OCI-LY7 (cell line): ENCODE results near the gene VASH2. TPM values are rescaled to one million over a fixed set of nuclear protein-coding genes. Genes with fewer than 3 reads are reported as not detected.
A peak's percentile ranks its signal among the peaks of the same experiment; 100 is the strongest.

ENCODE experiments used
- BruUV-seq: library from RNA; stranded (reverse); fragments of 400-500 nt; replicated peaks from 2 replicates; lab custom pipeline; 2021; lab: Mats Ljungman, UMichigan
- CTCF ChIA-PET: fragments of 300-600 bp; sonication (Branson Sonifier 250); formaldehyde crosslinking; loops from one replicate; lab custom pipeline; 2022; ENCODE audit warnings: antibody characterized with exemption; ENCODE audit not compliant: unreplicated experiment; lab: Charles Lee
- POLR2A ChIA-PET: fragments of 300-600 bp; sonication (Branson Sonifier 250); formaldehyde crosslinking; loops from one replicate; lab custom pipeline; 2022; ENCODE audit warnings: antibody characterized with exemption; lab: Charles Lee
- DNase-seq: peaks from one replicate; pipeline ENCODE4 v3.0.0-alpha.2; 2015; ENCODE audit warnings: low spot score
- H2AFZ ChIP-seq: fragments of 200-600 bp; sonication (generic), shearing (Covaris generic); 2 replicates; pipeline ENCODE4 v1.6.1; 2014; ENCODE audit warnings: mild to moderate bottlenecking, antibody characterized with exemption, low read length, moderate library complexity
- H3K27ac ChIP-seq: fragments of 200-600 bp; sonication (generic); 2 replicates; pipeline ENCODE4 v1.5.1; 2014; ENCODE audit warnings: mixed run types, low read depth, mild to moderate bottlenecking, moderate library complexity, low read length, inconsistent platforms; ENCODE audit not compliant: poor library complexity, severe bottlenecking
- H3K36me3 ChIP-seq: fragments of 200-600 bp; sonication (generic); 2 replicates; pipeline ENCODE4 v1.6.1; 2014; ENCODE audit warnings: mild to moderate bottlenecking, antibody characterized with exemption, low read length, moderate library complexity, mixed read lengths; ENCODE audit not compliant: insufficient read depth
- H3K4me1 ChIP-seq: fragments of 200-600 bp; sonication (generic); 2 replicates; pipeline ENCODE4 v1.5.1; 2014; ENCODE audit warnings: mild to moderate bottlenecking, low read length; ENCODE audit not compliant: insufficient read depth, poor library complexity, severe bottlenecking
- H3K4me2 ChIP-seq: fragments of 200-600 bp; sonication (generic); 2 replicates; pipeline ENCODE4 v1.6.1; 2014; ENCODE audit warnings: mild to moderate bottlenecking, low read length
- H3K4me3 ChIP-seq: fragments of 200-600 bp; sonication (generic); 2 replicates; pipeline ENCODE4 v1.5.1; 2014; ENCODE audit warnings: mild to moderate bottlenecking, low read depth, low read length; ENCODE audit not compliant: poor library complexity, severe bottlenecking
- H3K79me2 ChIP-seq: fragments of 200-600 bp; sonication (generic); 2 replicates; pipeline ENCODE4 v1.6.1; 2016; ENCODE audit warnings: low read depth, mild to moderate bottlenecking, low read length, moderate library complexity, mixed read lengths; ENCODE audit not compliant: insufficient read depth
- H3K9me2 ChIP-seq: fragments of 200-600 bp; sonication (generic); 2 replicates; pipeline ENCODE4 v1.6.1; 2016; ENCODE audit warnings: mild to moderate bottlenecking, low read length, mixed read lengths; ENCODE audit not compliant: insufficient read depth
- H3K9me3 ChIP-seq: fragments of 200-600 bp; sonication (generic); 2 replicates; pipeline ENCODE4 v1.6.1; 2014; ENCODE audit warnings: mild to moderate bottlenecking, mixed run types, low read length, mixed read lengths
- H4K20me1 ChIP-seq: fragments of 200-600 bp; sonication (generic); 2 replicates; pipeline ENCODE4 v1.6.1; 2014; ENCODE audit warnings: mild to moderate bottlenecking, antibody characterized with exemption, low read length, moderate library complexity, mixed read lengths; ENCODE audit not compliant: insufficient read depth
- CTCF ChIP-seq: fragments of 200-600 bp; sonication (generic); conservative IDR thresholded peaks from 2 replicates; pipeline ENCODE4 v1.5.1; 2014; ENCODE audit warnings: mild to moderate bottlenecking, antibody characterized with exemption, low read length, moderate library complexity, mixed read lengths
- EZH2phosphoT487 ChIP-seq: fragments of 200-600 bp; sonication (generic); IDR thresholded peaks from 2 replicates; pipeline ENCODE4 v1.6.1; 2018; ENCODE audit warnings: low read depth, borderline replicate concordance, mild to moderate bottlenecking, mixed run types, antibody characterized with exemption, low read length, moderate library complexity, mixed read lengths
- intact Hi-C: fragments of 100-400 bp; cut with micrococcal nuclease; formaldehyde crosslinking; loops from one replicate; pipeline ENCODE4 v1.10.0; 2022; ENCODE audit not compliant: unreplicated experiment
- total RNA-seq, 2 experiments: library from RNA; depleted of rRNA in 1 of 2; stranded (reverse); fragments of >200 nt in 1 of 2; shearing (Covaris generic) in 1 of 2; gene quantifications; 2 replicates each; pipeline ENCODE4 v1.2.3, GENCODE V29; 2014 to 2022

VASH2 gene
- total RNA-seq, 2 experiments from 2014 or later = 7.3 to 7.4 TPM

DNA sequence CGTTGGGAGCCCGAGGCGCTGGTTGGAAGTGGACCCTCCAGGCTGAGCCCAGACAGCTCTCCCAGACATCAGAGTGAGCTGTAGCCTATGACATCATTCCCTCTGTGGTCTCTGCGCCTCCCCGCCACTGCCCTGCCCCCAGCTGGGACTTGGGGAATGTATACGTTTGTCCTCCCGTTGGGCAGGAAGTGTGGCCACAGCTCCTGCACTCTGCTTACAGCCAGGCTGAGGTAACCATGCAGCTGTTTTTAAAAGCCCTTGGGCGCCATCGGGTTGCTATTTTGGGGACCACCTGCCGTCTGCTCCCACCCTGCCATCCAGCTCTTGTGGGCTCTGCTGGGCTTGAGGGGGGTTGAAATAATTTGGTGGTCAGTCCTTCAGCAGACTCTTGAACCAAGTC, 7.8 kb downstream of the VASH2 start:
- no peaks in the 10 kb centered on the region for H3K36me3 ChIP-seq
- TF ChIP-seq CTCF (no peak), EZH2phosphoT487 (no peak)
- peaks cover 40% of the 10 kb centered on the region for H3K4me1 ChIP-seq
- no TSS peak for BruUV-seq
- peak; percentile 44 for DNase-seq
- H3K4me3 ChIP-seq = no peak overlapping the region
- CTCF ChIA-PET = interaction anchor here (1.9 kb wide), 1 partner anchor 10 kb away, joined by 6 read pairs; no protein-coding TSS in a partner anchor
- POLR2A ChIA-PET = interaction anchor here (0.6 to 1.9 kb wide), 4 partner anchors 10 to 75 kb away, joined by 3 to 6 read pairs (median 4); no protein-coding TSS in a partner anchor
- H2AFZ ChIP-seq = no peak overlapping the region; the same call in 1 of the 2 replicates
- no peaks in the 10 kb centered on the region for H4K20me1 ChIP-seq
- intact Hi-C loops = no loop called here
- H3K27ac ChIP-seq = no peak overlapping the region
- H3K4me2 ChIP-seq = peak overlapping the region; percentile 32
- no peaks in the 10 kb centered on the region for H3K9me2 ChIP-seq
- no peaks in the 10 kb centered on the region for H3K79me2 ChIP-seq
- H3K9me3 ChIP-seq = no peaks in the 10 kb centered on the region

DNA sequence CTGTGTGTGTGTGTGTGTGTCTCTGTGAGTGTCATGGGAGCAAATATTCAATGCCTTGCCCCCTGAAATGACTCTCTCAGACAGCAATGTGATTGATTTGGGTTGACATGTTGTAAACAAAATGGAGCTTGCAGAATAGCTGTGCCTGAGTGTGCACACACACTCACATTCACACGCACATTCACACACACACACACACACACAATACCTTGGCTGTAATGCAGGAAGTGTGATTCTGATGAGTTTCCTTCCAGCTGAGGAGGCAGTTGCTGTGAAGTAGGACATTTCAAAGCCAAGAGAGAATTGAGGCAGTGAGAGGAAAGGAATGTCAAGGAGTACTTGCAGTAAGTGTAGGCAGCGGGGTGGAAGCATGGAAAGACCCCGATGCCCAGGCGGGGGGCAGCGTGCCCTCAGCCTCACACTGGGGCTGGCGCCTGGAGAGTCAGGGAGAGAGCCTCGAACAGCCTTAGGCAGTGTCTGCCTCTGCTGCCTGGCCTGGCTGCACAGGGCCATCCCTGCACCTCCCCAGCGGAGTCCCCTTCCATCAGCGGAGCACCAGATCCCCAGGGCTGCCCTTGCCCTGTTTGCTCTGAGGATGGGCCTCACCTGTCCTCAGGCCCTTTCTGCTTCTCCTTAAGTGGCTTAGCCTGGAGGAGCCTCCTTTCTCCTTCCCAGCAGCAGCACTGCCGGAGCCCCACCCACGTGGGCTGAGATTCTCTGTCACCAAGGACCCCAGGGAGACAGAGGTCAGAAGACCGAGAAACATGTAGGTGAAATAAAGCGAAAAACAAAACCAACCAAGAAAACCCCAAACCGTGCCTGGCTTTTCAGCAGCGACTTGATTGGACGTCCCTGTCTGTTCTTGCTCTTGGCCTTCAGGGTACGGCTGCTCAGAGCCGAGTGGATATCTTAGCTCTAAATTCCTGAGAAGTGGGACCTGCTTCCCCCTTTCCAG, 9.2 kb downstream of the VASH2 start:
- no peak for TF ChIP-seq CTCF
- no peak for TF ChIP-seq EZH2phosphoT487
- no TSS peak for BruUV-seq
- POLR2A ChIA-PET = interaction anchor here (0.5 to 1.9 kb wide), 2 partner anchors 9 to 156 kb away, joined by 4 to 6 read pairs; no protein-coding TSS in a partner anchor
- CTCF ChIA-PET = no interaction called here
- Histone ChIP-seq H2AFZ (no peak overlapping the region), H3K4me2 (no peak overlapping the region), H3K4me3 (no peak overlapping the region), H3K9me2 (no peaks in the 10 kb centered on the region), H3K36me3 (no peaks in the 10 kb centered on the region), H3K4me1 (peaks cover 38% of the 10 kb centered on the region), H4K20me1 (no peaks in the 10 kb centered on the region), H3K79me2 (no peaks in the 10 kb centered on the region), H3K27ac (no peak overlapping the region), H3K9me3 (no peaks in the 10 kb centered on the region)
- intact Hi-C loops = no loop called here
- DNase-seq = peak; percentile 37
